GM23338 (cell line): ENCODE measurements around the gene SIL1. TPM values are rescaled to one million over a fixed set of nuclear protein-coding genes. Genes with fewer than 3 reads are reported as not detected.

Source experiments
- ATAC-seq: fragments of 200-7000 bp; cut with Tn5 transposase; 3 replicates; pipeline ENCODE4 v1.9.1; 2020
- DNase-seq: peaks from one replicate; pipeline ENCODE4 v3.0.0-alpha.2; 2015; ENCODE audit warnings: low spot score
- H2AFZ ChIP-seq: fragments of 200-600 bp; sonication (generic); 2 replicates; pipeline ENCODE4 v1.8.0; 2016; ENCODE audit warnings: antibody characterized with exemption, mild to moderate bottlenecking, moderate library complexity
- H3F3A ChIP-seq: fragments of 200-600 bp; sonication (generic); replicated peaks from 2 replicates; pipeline ENCODE4 v1.8.0; 2017; ENCODE audit warnings: antibody characterized with exemption, mixed run types, low read depth
- H3K27ac ChIP-seq: fragments of 200-600 bp; sonication (generic); 2 replicates; pipeline ENCODE4 v1.6.1; 2016; ENCODE audit warnings: low read depth
- H3K27me3 ChIP-seq: fragments of 200-600 bp; sonication (generic); 2 replicates; pipeline ENCODE4 v1.8.0; 2016; ENCODE audit warnings: mild to moderate bottlenecking, mixed run types, moderate library complexity; ENCODE audit not compliant: insufficient read depth
- H3K36me3 ChIP-seq: fragments of 200-600 bp; sonication (generic); 2 replicates; pipeline ENCODE4 v1.8.0; 2016; ENCODE audit warnings: mild to moderate bottlenecking; ENCODE audit not compliant: insufficient read depth
- H3K4me1 ChIP-seq: fragments of 200-600 bp; sonication (generic); 2 replicates; pipeline ENCODE4 v1.8.0; 2016; ENCODE audit warnings: mild to moderate bottlenecking, moderate library complexity; ENCODE audit not compliant: insufficient read depth
- H3K4me2 ChIP-seq: fragments of 200-600 bp; sonication (generic); 2 replicates; pipeline ENCODE4 v1.7.1; 2017; ENCODE audit warnings: mixed run types
- H3K4me3 ChIP-seq: fragments of 200-600 bp; sonication (generic); 2 replicates; pipeline ENCODE4 v1.6.1; 2016; ENCODE audit warnings: mixed run types
- H3K79me2 ChIP-seq: fragments of 200-600 bp; sonication (generic); replicated peaks from 2 replicates; pipeline ENCODE4 v1.8.0; 2017; ENCODE audit warnings: mild to moderate bottlenecking; ENCODE audit not compliant: insufficient read depth
- H3K9me2 ChIP-seq: fragments of 200-600 bp; sonication (generic); 2 replicates; pipeline ENCODE4 v1.8.0; 2017; ENCODE audit not compliant: insufficient read depth
- H4K20me1 ChIP-seq: fragments of 200-600 bp; sonication (generic); replicated peaks from 2 replicates; pipeline ENCODE4 v1.8.0; 2017; ENCODE audit warnings: mild to moderate bottlenecking; ENCODE audit not compliant: insufficient read depth
- H3K27ac Mint-ChIP-seq: 2 replicates; pipeline ENCODE4 v1.8.0; 2020; ENCODE audit warnings: inconsistent platforms, mild to moderate bottlenecking, moderate library complexity, mixed read lengths
- H3K27me3 Mint-ChIP-seq: 3 replicates; pipeline ENCODE4 v1.8.0; 2022; ENCODE audit warnings: low read depth, mild to moderate bottlenecking, moderate library complexity, mixed read lengths, inconsistent platforms; ENCODE audit not compliant: insufficient read depth, poor library complexity
- H3K36me3 Mint-ChIP-seq: 3 replicates; pipeline ENCODE4 v1.8.0; 2021; ENCODE audit warnings: low read depth, mild to moderate bottlenecking, inconsistent platforms, moderate library complexity, mixed read lengths
- H3K4me1 Mint-ChIP-seq: 3 replicates; pipeline ENCODE4 v1.8.0; 2020; ENCODE audit warnings: mild to moderate bottlenecking, inconsistent platforms, mixed read lengths
- H3K4me3 Mint-ChIP-seq: 3 replicates; pipeline ENCODE4 v1.8.0; 2021; ENCODE audit warnings: moderate library complexity, mild to moderate bottlenecking, inconsistent platforms, mixed read lengths
- H3K9me3 Mint-ChIP-seq: 3 replicates; pipeline ENCODE4 v1.8.0; 2020; ENCODE audit warnings: moderate library complexity, mild to moderate bottlenecking, inconsistent platforms, mixed read lengths
- ETS1 ChIP-seq: IDR thresholded peaks from 2 replicates; pipeline ENCODE4 v1.6.1; 2016; ENCODE audit warnings: antibody characterized with exemption
- EZH2 ChIP-seq: fragments of 200-600 bp; sonication (generic); IDR thresholded peaks from one replicate; pipeline ENCODE4 v1.8.0; 2017; ENCODE audit warnings: antibody characterized with exemption, mild to moderate bottlenecking, low read depth; ENCODE audit not compliant: unreplicated experiment
- EZH2phosphoT487 ChIP-seq: fragments of 200-600 bp; sonication (generic); IDR thresholded peaks from one replicate; pipeline ENCODE4 v1.8.1; 2018; ENCODE audit warnings: antibody characterized with exemption; ENCODE audit not compliant: unreplicated experiment
- JUNB ChIP-seq: IDR thresholded peaks from one replicate; pipeline ENCODE4 v1.6.1; 2016; ENCODE audit warnings: antibody characterized with exemption; ENCODE audit not compliant: unreplicated experiment
- NANOG ChIP-seq: IDR thresholded peaks from 2 replicates; pipeline ENCODE4 v1.6.1; 2016; ENCODE audit warnings: antibody characterized with exemption, borderline replicate concordance
- POLR2AphosphoS5 ChIP-seq: IDR thresholded peaks from 2 replicates; pipeline ENCODE4 v1.6.1; 2016; ENCODE audit warnings: antibody characterized with exemption, low read depth
- ZNF114 ChIP-seq: fragments of 250-450 bp; sonication (Bioruptor Pico); IDR thresholded peaks from 2 replicates; pipeline ENCODE4 v1.5.0; 2020; ENCODE audit warnings: mild to moderate bottlenecking, moderate library complexity
- ZNF462 ChIP-seq: fragments of 250-450 bp; sonication (Bioruptor Pico); IDR thresholded peaks from 2 replicates; pipeline ENCODE4 v1.5.0; 2020; ENCODE audit warnings: mild to moderate bottlenecking, moderate library complexity
- polyA plus RNA-seq: library from polyadenylated mRNA; unstranded; fragments of >200 nt; fragmentation: Nextera tagmentation; extraction: Ambion mirVana; gene quantifications from 2 replicates; pipeline ENCODE4 v1.2.1, GENCODE V29; 2016
- total RNA-seq: library from RNA; depleted of rRNA; stranded (reverse); fragments of >200 nt; shearing (Covaris generic); gene quantifications from 2 replicates; pipeline ENCODE4 v1.2.3, GENCODE V29; 2014
- TF ChIP-seq, protein P1 (sequence below): IDR thresholded peaks from one replicate; pipeline ENCODE4 v1.6.1; 2018; ENCODE audit warnings: antibody characterized with exemption; ENCODE audit not compliant: unreplicated experiment

The SIL1 gene
- total and polyA plus RNA-seq, 2 experiments from 2014 or later, result 5.5 to 5.9 TPM

DNA sequence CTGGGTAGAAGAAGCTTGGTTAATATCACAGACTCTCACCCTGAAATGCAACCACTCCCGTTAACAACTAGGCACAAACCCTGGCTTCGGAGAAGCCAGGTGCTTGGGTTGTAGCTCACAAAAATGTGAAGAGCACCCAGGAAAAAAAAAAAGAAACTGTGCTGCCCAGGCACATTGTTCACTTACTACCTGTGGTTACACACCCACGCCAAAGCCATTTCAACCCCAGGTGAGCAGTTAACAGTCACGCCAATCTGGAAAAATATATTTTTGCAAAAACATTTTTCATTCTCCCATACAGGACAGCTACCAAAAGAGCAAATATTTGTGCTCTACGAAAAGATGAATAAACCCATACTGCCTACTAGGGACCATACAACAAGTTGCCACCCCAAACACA lies 49.2 kb downstream of the SIL1 start (continued):
- TF ChIP-seq, protein P1, sequence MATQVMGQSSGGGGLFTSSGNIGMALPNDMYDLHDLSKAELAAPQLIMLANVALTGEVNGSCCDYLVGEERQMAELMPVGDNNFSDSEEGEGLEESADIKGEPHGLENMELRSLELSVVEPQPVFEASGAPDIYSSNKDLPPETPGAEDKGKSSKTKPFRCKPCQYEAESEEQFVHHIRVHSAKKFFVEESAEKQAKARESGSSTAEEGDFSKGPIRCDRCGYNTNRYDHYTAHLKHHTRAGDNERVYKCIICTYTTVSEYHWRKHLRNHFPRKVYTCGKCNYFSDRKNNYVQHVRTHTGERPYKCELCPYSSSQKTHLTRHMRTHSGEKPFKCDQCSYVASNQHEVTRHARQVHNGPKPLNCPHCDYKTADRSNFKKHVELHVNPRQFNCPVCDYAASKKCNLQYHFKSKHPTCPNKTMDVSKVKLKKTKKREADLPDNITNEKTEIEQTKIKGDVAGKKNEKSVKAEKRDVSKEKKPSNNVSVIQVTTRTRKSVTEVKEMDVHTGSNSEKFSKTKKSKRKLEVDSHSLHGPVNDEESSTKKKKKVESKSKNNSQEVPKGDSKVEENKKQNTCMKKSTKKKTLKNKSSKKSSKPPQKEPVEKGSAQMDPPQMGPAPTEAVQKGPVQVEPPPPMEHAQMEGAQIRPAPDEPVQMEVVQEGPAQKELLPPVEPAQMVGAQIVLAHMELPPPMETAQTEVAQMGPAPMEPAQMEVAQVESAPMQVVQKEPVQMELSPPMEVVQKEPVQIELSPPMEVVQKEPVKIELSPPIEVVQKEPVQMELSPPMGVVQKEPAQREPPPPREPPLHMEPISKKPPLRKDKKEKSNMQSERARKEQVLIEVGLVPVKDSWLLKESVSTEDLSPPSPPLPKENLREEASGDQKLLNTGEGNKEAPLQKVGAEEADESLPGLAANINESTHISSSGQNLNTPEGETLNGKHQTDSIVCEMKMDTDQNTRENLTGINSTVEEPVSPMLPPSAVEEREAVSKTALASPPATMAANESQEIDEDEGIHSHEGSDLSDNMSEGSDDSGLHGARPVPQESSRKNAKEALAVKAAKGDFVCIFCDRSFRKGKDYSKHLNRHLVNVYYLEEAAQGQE, result no peak
- no peak for TF ChIP-seq NANOG
- TF ChIP-seq POLR2AphosphoS5, result no peak
- TF ChIP-seq EZH2, result no peak

- H3K4me1 Mint-ChIP-seq, result peaks cover 10% of the 10 kb centered on the region
- H3K79me2 ChIP-seq, result no peaks in the 10 kb centered on the region
- no peak for ATAC-seq
- no peaks in the 10 kb centered on the region for H3K36me3 ChIP-seq
- H3K4me3 Mint-ChIP-seq, result no peak overlapping the region
- H3K27ac ChIP-seq, result no peak overlapping the region
- no peak overlapping the region for H3K4me3 ChIP-seq
- H3K27me3 Mint-ChIP-seq, result no peaks in the 10 kb centered on the region
- H3K9me2 ChIP-seq, result no peaks in the 10 kb centered on the region
- no peak for DNase-seq
- no peaks in the 10 kb centered on the region for H3F3A ChIP-seq
- H3K4me1 ChIP-seq, result no peaks in the 10 kb centered on the region
- H3K27ac Mint-ChIP-seq, result no peak overlapping the region
- H3K9me3 Mint-ChIP-seq, result no peaks in the 10 kb centered on the region
- H3K4me2 ChIP-seq, result no peak overlapping the region
- no peaks in the 10 kb centered on the region for H3K27me3 ChIP-seq
- H2AFZ ChIP-seq, result no peak overlapping the region
- H3K36me3 Mint-ChIP-seq, result no peaks in the 10 kb centered on the region
- H4K20me1 ChIP-seq, result no peaks in the 10 kb centered on the region
- TF ChIP-seq EZH2phosphoT487, result no peak
- TF ChIP-seq POLR2AphosphoS5, result no peak
- TF ChIP-seq JUNB, result no peak
- TF ChIP-seq ETS1, result no peak
- TF ChIP-seq, protein P1, result no peak
- no peak for TF ChIP-seq NANOG
- no peak for TF ChIP-seq ZNF462 (CRISPR knock-in tag)
- TF ChIP-seq ZNF114 (CRISPR knock-in tag), result no peak
Measured at GRCh38 chr5:139148306-139148705, 49.9 kb downstream of the SIL1 start.
